DMS114 treated with DMSO at 0.1 percent for 48 hours (cell line): ENCODE data around the gene TBC1D20.

Experiments used
- DNase-seq: peaks from one replicate; lab custom pipeline; 2025; ENCODE audit not compliant: unreplicated experiment; lab: John Stamatoyannopoulos, UW

The TBC1D20 gene

DNA sequence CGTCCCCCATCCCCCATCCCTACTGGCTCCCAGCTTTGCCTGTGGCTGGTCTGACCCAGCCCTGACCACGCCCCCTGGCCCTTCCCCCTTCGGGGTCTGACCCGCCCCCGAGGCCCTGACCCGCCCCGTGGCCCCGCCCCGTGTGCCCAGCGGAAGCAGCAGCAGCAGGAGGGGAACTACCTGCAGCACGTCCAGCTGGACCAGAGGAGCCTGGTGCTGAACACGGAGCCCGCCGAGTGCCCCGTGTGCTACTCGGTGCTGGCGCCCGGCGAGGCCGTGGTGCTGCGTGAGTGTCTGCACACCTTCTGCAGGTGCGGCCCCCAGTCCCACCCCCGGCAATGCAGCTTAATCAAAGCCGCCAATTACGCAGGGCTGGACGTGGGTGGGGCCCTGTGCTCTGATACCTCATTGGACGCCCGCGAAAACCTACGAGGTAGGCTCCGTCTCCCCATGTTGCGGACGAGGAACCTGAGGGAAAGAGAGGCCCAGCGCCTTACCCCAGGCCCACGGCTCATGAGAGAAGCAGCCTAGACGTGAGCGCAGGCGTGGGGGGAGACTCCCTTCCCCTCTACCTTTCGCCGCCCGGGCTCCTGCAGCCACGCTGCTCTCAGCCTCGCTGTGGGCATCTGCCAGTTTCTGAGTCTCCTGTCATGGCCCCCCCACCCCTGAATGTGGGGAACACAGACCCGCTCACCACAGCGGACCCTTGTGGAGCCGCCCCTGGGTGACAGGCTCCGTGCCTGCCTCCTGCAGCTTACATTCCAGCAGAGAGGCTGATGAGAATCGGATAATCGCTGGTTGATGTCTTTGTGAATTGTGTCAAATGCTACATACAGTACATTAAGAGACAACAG lies 41.4 kb downstream of the TBC1D20 start:
- DNase-seq, result no peak

DNA sequence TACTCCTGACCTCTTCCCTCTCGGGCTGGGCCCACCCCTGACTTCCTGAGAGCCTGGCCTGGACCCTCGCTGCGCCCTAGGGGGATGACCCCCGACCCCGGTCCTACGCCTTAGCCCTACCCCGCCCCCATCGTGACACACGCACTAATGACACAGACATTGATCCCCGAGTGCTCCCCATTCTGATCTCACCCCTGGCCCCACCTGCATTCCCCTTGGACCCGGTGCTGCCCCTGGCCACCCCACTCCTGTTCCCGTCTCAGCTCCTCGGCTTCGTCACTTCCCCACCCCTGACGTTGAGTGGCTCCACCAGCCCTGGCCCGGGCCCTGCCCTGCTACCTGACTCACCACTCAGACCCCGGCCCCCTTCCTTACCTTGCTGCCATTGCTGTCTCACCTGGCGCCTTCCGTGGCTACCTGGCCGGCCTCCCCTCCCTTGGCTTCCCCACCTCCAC lies 42.1 kb downstream of the TBC1D20 start:
- DNase-seq, result no peak

DNA sequence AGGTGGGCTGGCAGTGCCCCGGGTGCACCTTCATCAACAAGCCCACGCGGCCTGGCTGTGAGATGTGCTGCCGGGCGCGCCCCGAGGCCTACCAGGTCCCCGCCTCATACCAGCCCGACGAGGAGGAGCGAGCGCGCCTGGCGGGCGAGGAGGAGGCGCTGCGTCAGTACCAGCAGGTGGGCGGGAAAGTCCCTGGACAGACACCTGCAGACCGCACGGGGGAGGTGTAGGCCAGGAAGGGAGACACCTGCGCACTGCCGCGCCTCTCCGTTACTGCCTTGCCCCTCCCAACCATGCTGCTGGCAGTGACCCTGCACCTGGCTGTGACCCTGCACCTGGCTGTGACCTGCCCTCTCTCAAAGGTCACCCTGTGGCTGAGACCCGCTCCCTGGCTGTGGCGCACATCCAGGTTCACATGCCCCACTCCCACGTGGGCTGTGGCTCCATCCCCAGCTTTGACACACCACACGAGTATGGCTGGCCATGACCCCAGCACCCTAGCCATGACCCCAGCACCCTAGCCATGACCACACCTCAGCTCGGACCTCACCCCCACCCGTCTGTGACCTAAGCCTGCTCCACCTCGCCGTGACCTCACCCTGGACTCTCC lies 42.7 kb downstream of the TBC1D20 start:
- no peak for DNase-seq

DNA sequence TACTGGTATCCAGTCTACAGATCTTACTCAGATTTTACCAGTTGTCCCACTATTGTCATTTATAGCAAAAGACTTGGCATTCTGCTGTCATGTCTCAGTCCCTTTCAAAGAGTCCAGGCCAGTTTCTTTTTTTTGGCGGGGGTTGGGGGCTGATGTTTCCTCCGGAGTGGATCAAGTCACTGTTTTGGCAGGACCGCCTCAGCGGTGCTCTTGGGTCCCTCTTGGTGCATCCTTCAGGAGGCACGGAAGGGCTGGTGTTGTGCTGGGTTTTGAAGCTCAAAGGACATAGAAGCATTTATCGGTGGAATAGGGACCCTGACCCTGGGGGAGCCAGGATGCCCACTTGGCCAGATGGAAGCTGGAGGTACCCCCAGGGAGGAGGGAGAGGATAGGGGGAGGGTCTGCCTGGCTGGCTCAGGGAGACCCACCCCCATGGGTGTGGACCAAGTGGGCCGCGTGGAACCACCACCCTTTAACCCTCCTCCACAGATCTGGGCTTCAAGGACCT lies 43.4 kb downstream of the TBC1D20 start:
- no peak for DNase-seq

DNA sequence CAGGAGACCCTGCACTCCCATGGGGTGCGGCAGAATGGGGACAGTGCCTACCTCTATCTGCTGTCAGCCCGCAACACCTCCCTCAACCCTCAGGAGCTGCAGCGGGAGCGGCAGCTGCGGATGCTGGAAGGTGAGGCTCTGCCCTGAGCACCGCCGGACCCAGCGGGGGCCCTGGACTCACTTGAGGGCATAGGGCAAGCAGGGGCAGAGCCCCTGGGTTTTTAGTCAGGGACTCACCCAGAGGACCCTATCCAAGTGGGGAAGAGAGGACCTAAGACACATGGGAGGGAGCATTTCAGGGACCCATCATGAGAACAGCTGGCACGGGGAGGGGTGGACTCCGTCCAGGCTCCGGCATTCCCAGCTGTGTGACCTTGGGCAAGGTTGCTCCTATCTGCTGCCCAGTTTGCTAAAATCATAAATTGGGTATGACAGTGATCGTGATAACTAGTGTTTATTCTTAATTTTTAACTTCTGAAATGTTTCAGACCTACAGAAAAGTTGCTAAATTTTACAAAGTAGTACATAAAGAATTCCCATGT lies 44.5 kb downstream of the TBC1D20 start:
- no peak for DNase-seq

DNA sequence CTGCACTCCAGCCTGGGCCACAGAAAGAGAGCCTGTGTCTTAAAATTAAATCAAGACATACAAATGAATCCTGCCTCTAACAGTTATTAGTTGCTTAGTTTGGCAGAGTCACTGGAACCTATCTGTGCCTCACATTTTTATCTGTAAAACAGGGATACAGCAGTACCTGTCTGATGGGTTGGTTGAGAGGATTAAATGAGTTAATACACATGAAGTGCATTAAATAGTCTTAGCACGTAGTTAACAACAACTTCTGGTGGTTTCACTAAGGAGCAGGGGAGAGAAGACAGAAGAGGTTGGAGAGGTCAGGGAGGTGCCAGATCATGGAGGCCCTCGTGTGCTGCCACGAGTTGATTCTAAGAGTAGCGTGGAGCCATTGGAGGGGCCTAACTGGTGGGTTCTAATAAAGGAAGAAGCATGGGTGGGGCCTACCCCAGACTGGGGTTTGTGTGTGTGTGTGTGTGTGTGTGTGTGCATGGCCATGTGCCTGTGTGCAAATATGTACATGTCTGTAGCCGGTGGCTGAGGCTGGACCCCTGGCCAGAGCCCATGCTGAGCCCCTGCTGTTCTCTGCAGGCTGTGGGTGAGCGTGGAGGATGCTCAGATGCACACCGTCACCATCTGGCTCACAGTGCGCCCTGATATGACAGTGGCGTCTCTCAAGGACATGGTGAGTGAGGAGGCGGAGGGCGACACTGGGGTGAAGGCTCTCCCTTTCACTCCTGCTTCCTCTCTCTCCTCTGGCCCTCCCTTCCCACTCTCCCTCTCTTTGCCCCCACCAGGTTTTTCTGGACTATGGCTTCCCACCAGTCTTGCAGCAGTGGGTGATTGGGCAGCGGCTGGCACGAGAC lies 45.2 kb downstream of the TBC1D20 start:
- DNase-seq, result no peak

DNA sequence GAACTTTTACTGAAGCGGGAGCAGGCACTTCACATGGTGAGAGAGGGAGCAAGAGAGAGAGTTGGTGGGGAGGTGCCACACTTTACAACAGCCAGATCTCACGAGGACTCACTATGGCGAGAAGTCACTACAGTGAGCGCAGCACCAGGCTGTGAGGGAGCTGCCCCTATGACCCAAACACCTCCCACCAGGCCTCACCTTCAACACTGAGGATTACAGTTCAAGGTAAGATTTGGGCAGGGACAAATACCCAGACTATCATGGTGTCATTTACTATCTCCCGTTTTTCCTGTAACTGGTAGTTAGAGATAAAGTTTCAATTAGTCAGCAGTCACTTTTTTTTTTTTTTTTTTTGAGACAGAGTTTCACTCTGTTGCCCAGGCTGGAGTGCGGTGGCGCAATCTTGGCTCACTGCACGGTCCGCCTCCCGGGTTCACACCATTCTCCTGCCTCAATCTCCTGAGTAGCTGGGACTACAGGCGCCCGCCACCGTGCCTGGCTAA lies 46.5 kb downstream of the TBC1D20 start:
- no peak for DNase-seq

DNA sequence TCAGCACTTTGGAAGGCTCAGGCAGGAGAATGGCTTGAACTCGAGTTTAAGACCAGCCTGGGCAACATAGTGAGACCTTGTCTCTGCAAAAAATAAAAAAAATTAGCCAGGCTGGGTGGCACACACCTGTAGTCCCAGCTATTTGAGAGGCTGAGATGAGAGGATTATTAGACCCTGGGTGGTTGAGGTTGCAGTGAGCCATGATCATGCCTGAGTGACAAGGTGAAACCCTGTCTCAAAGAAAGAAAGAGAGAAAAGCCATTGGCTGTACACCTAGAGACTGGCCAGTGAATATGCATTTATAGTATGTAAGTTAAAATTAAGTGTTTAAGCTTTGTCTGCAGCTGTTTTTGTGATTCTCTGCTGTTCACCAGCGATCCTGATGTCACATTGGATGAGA lies 48.2 kb downstream of the TBC1D20 start:
- no peak for DNase-seq

DNA sequence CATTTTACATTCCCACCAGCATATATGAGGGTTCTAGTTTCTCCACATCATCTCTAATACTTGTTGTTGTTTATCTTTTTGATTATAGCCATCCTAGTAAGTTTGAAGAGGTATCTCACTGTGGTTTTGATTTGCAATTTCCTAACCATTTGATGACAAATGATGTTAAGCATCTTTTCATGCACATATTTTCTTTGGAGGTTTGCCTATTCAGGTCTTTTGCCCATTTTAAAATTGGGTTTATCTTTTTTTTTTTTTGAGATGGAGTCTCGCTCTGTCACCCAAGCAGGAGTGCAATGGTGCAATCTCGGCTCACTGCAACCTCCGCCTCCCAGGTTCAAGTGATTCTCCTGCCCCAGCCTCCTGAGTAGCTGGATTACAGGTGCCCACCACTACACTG lies 50.3 kb downstream of the TBC1D20 start:
- no peak for DNase-seq

DNA sequence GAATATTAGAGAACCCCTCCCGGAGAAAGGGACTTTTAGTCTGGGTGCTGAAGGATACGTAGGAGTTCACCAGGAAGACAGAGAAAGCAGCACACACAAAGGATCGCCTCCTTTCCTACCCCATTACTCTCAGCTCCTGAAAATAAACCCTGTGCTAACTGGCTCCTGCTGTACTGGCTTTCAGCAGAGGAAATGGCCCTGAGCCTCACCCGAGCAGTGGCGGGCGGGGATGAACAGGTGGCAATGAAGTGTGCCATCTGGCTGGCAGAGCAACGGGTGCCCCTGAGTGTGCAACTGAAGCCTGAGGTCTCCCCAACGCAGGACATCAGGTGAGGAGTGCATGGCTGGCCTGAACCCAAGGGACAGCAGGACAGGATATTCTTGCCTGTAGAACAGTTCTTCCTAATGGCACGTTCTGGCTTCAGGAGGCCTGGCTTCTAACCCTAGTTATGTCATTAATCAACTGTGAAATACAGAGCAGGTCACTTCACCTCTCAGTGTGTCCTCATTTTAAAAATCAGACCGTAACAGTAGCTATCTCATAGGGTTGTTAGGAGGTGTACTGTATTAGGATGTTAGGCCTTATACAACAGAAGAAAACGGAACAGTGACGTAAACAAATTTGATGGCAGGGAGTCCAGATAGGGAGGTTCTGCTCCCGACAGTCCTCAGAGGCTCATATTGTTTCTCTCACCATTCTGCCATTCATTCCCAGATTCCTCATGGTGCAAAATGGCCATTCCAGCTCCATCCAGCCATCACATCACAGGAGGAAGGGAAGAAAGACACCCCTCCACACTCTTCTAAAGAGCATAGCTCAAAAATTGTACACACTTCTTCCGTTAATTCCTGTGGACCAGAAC lies 52.4 kb downstream of the TBC1D20 start:
- DNase-seq, result no peak

DNA sequence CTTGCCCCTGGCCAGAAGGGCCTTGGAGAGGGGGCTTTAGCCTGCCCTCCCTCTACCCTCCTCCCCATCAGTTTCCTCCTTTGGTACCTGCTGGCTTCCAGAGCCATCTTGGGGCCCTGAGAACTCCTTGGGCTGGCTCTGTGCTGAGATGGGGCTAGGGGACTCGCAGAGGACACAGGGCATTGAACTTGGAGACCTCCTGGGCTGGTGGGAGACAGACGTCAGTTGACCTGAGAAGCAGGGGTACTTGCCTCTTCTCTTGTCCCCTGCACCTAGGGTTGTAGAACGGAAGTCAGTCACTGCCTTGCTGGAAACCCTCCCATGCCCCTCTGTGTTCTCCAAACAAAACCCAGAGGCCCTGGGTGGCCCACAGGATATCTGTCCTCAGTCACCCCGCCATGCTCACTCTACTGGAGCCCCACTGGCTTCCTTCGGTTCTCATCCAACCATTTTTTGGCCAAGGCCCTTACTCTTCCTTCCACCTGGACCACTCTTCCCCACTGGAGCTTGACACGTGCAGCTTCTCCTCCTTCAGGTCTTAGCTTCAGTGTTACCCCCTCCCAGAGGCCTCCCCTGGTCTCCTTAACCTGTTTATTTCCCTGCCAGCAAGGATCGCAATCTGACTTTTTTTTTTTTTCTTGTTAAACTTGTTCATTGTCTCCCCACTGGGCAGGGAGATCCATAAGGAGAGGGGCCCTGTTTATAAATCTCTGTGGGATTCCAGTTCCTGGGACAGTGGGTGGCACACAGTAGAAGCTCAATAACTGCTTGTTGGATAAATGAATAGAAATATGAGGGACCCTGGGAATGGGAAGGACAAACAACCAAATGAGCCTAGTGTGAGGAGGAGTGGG lies 53.3 kb downstream of the TBC1D20 start:
- DNase-seq, result no peak

DNA sequence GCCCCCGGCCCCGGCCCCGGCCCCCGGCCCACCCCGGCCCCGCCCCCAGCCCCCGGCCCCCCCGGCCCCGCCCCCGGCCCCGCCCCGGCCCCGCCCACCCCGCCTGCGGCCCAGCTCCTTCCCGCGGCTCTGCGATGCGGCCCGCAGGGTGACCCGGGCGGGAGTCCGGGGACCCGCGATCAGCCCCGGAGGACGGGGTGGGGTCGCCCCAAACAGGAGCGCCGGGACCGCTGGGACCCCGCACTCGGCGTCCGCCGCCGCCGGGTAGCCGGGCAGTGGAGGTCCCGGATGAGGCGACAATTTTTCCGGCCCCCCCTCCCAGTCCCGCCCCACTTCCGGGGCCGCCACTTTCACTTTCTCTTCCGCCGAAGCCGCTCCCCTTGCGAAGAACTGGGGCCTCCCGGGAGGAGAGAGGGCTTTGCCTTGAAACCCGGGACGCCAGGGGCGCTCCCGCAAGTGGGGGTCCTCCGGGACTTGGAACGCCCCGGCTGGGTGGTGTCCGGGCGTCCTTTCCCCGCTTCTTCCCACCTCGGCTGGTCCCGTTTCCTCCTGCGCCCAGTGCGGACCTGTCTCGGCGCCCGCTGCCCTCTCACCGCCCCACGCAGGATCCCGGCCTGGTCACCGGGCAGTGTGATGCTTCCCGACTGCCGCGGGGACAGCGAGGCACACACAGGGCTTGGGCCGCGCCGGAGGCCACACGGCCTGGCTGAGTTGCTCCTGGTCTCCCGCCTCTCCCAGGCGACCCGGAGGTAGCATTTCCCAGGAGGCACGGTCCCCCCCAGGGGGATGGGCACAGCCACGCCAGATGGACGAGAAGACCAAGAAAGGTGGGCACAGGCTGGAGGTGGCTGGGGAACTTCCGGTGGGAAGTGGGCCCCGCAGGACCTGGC lies 54.1 kb downstream of the TBC1D20 start, which contains the start of gene RBCK1:
Gene RBCK1 (plus strand): TSS at position 347 of the 890 bp plus-strand sequence. CDS start 459 bp downstream, at position 806.
- peak; percentile 45 for DNase-seq

DNA sequence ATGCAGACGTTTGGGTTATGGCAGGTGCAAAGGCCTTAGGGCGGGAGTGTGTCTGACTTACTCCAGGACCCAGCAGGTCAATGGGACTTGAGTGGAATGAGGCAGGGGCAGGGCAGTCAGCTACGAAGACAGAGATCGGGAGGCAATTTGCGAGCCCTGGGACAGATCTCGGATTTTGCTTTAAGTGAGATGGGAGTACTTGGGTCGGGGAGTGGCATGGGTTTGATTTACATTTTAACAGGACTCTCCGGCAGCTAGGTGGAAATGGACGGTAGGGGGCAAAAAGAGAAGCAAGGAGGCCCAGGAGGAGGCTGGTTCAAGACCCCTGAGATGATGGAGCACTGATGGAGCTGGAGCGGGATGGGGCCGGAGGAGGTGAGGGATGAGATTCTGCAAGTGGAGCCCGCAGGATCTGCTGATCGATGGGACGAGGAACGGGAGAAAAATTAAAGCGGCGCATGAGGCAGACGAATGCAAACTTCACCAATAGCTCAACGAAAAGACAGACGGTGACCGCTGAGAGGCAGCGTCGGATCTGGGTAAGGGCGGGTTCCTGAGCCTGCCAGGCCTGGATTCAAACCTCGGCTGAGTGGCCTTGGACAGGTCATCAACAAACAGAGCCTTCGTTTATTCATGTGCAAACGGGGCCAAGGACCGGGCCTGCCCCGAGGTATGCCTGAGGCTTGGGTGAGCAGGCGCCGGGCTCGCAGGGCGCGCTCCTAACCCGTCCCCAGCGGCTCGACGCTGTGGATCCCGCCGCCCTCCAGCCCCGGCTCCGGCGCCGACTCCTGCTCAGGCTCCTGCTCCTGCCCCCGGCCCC lies 55.0 kb downstream of the TBC1D20 start:
- DNase-seq, result peak; percentile 75

DNA sequence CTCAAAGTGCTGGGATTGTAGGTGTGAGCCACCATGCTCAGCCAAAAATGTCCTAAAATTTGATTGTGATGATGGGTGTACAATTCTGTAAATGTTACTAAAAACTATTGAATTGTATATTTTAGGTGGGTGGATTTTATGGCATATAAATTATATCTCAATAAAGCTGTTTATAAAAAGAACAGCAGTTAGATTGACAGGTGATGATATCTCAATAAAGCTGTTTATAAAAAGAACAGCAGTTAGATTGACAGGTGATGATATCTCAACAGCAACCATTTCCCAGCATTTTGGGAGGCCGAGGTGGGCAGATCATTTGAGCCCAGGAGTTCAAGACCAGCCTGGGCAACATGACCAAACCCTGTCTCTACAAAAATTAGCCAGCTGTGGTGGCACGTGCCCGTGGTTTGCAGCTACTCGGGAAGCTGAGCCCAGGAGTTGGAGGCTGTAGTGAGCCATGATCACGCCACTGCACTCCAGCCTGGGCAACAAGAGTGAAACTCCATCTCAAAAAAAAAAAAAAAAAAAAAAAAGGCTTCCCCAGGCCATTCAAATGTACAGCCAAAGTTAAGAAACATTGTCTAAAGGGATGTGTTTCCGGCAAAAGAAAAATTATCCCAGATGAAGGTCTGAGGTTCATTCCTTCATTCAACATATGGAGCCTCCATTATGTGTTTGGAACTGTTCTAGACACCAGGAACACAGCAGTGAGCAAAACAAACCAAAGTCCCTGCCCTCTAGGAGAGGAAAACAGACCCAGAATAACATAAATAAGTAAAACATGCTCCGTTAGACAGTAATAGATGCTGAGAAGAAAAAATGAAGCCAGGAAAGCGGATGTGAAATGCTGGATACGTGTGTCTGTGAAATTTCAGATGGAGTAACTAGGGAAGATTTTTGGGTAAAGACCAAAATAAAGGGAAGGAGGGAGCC lies 55.9 kb downstream of the TBC1D20 start:
- no peak for DNase-seq

DNA sequence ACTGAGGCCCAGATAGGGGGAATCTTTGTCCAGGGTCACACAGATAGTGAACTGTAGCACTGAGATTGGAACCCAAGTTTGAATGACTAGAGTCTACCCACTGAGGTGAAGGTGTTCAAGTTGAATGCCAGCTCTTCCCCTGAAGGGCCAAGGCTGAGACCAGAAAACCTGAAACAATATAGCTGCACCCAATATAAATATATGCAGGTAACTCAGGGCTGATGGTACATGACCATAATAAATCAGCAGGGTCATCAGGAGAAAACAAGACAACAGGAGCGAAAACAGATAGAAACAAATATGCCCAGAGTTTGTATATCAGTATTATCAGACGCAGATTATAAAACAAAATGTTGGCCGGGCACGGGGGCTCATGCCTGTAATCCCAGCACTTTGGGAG lies 58.2 kb downstream of the TBC1D20 start:
- DNase-seq, result no peak

DNA sequence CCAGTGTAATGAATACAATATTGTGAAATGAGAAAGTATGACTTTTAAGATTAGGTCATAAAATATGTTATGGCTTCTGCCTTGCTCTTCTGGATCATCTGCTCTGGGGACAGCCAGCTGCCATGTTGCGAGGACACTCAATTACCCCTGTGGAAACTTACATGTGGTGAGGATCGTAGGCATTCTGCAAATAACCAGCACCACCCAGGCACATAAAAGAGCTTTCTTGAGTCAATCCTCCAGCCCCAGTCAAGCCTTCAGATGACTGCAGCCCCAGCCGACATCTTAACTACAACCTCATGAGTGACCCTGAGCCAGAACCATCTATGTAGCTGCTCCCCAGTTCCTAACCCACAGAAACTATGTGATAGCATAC lies 58.8 kb downstream of the TBC1D20 start:
- DNase-seq, result no peak
